ENCODE results near the gene C8B.

- TF ChIP-seq, protein P1, sequence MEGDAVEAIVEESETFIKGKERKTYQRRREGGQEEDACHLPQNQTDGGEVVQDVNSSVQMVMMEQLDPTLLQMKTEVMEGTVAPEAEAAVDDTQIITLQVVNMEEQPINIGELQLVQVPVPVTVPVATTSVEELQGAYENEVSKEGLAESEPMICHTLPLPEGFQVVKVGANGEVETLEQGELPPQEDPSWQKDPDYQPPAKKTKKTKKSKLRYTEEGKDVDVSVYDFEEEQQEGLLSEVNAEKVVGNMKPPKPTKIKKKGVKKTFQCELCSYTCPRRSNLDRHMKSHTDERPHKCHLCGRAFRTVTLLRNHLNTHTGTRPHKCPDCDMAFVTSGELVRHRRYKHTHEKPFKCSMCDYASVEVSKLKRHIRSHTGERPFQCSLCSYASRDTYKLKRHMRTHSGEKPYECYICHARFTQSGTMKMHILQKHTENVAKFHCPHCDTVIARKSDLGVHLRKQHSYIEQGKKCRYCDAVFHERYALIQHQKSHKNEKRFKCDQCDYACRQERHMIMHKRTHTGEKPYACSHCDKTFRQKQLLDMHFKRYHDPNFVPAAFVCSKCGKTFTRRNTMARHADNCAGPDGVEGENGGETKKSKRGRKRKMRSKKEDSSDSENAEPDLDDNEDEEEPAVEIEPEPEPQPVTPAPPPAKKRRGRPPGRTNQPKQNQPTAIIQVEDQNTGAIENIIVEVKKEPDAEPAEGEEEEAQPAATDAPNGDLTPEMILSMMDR (IDR thresholded peaks at IDR 0.05 in 2 of 3, conservative IDR thresholded peaks at IDR 0.05 in 1 of 3; ENCODE audit: borderline replicate concordance in 1 of 3, insufficient read depth in 1 of 3, low read depth in 2 of 3, low read length in 2 of 3) = no peak
- TF ChIP-seq POLR2AphosphoS5 (IDR thresholded peaks at IDR 0.05; ENCODE audit: low read depth, low read length) (no peak), EZH2 (IDR thresholded peaks at IDR 0.05) (no peak), EZH2phosphoT487 (IDR thresholded peaks at IDR 0.05; ENCODE audit: borderline replicate concordance) (no peak), SIN3A (IDR thresholded peaks at IDR 0.05; ENCODE audit: low read depth) (no peak), SRF (IDR thresholded peaks at IDR 0.05; ENCODE audit: low read depth) (no peak), EGR1 (IDR thresholded peaks at IDR 0.05; ENCODE audit: low read depth) (no peak)
Measured at GRCh38 chr1:56993475-56993874, 27.7 kb upstream of the C8B start.
